ENCODE measurements around the gene ASXL3. TPM values are rescaled to one million over a fixed set of nuclear protein-coding genes. Genes with fewer than 3 reads are reported as not detected.

The ASXL3 gene
- total and polyA plus RNA-seq, 4 donors: 0.08 to 16.3 (median 1.8) TPM

- H3K4me3 ChIP-seq: no peak overlapping the region
- DNase-seq (peak in 1 of 3 donors; percentile 2), ATAC-seq (ENCODE audit: insufficient read depth, low FRiP score) (no peak)
- H3K27me3 ChIP-seq (ENCODE audit: control insufficient read depth in 3 of 3, insufficient read depth in 3 of 3, low read length in 2 of 3): no peaks in the 10 kb centered on the region
- no peak overlapping the region for H3K9ac ChIP-seq (ENCODE audit: insufficient read depth in 1 of 2, low read length in 2 of 2)
- H3K9me3 ChIP-seq (ENCODE audit: control insufficient read depth in 4 of 4, insufficient read depth in 3 of 4, low read length in 3 of 4): no peaks in the 10 kb centered on the region
- H3K27ac ChIP-seq (ENCODE audit: low read depth in 1 of 2, low read length in 1 of 2): no peak overlapping the region
- 88 to 91% methylated on average over 8 of the region's 8 CpGs for WGBS, 2 donors
- H3K36me3 ChIP-seq (ENCODE audit: control insufficient read depth in 4 of 4, insufficient read depth in 4 of 4, low read length in 4 of 4): peaks cover 0 to 44% (median 17%) of the 10 kb centered on the region in 4 donors
- TF ChIP-seq CTCF (IDR thresholded peaks at IDR 0.05; ENCODE audit: control extremely low read depth, extremely low read depth): no peak
- H3K4me1 ChIP-seq (ENCODE audit: control insufficient read depth in 5 of 5, insufficient read depth in 5 of 5, low read length in 5 of 5): peaks cover 0 to 7% (median 0%) of the 10 kb centered on the region in 5 donors
These were observed 167.3 kb downstream of the ASXL3 start for GRCh38 chr18:33745151-33745795.

GRCh38 chr18:33745871-33746545 lies 168.0 kb downstream of the ASXL3 start:
- H3K27me3 ChIP-seq (ENCODE audit: control insufficient read depth in 3 of 3, insufficient read depth in 3 of 3, low read length in 2 of 3): no peaks in the 10 kb centered on the region
- H3K9ac ChIP-seq (ENCODE audit: insufficient read depth in 1 of 2, low read length in 2 of 2): no peak overlapping the region
- H3K27ac ChIP-seq (ENCODE audit: low read depth in 1 of 2, low read length in 1 of 2): no peak overlapping the region
- H3K36me3 ChIP-seq (ENCODE audit: control insufficient read depth in 4 of 4, insufficient read depth in 4 of 4, low read length in 4 of 4): peaks cover 0 to 41% (median 17%) of the 10 kb centered on the region in 4 donors
- peak in 2 of 3 donors; percentile 11 to 12 for DNase-seq
- 91 to 94% methylated on average over 16 of the region's 16 CpGs for WGBS, 2 donors
- TF ChIP-seq CTCF (IDR thresholded peaks at IDR 0.05; ENCODE audit: control extremely low read depth, extremely low read depth): no peak
- no peaks in the 10 kb centered on the region for H3K9me3 ChIP-seq (ENCODE audit: control insufficient read depth in 4 of 4, insufficient read depth in 3 of 4, low read length in 3 of 4)
- no peak overlapping the region for H3K4me3 ChIP-seq
- no peak for ATAC-seq (ENCODE audit: insufficient read depth, low FRiP score)
- H3K4me1 ChIP-seq (ENCODE audit: control insufficient read depth in 5 of 5, insufficient read depth in 5 of 5, low read length in 5 of 5): peaks cover 0 to 14% (median 0%) of the 10 kb centered on the region in 5 donors

- Histone ChIP-seq H3K27me3 (ENCODE audit: control insufficient read depth in 3 of 3, insufficient read depth in 3 of 3, low read length in 2 of 3) (no peaks in the 10 kb centered on the region), H3K4me3 (no peak overlapping the region), H3K36me3 (ENCODE audit: control insufficient read depth in 4 of 4, insufficient read depth in 4 of 4, low read length in 4 of 4) (peaks cover 0 to 15% (median 7%) of the 10 kb centered on the region in 4 donors), H3K9ac (ENCODE audit: insufficient read depth in 1 of 2, low read length in 2 of 2) (peak overlapping the region; percentile 4 to 5), H3K27ac (ENCODE audit: low read depth in 1 of 2, low read length in 1 of 2) (no peak overlapping the region), H3K9me3 (ENCODE audit: control insufficient read depth in 4 of 4, insufficient read depth in 3 of 4, low read length in 3 of 4) (no peaks in the 10 kb centered on the region), H3K4me1 (ENCODE audit: control insufficient read depth in 5 of 5, insufficient read depth in 5 of 5, low read length in 5 of 5) (peaks cover 0 to 24% (median 0%) of the 10 kb centered on the region in 5 donors)
- peak in 2 of 3 donors; percentile 13 to 21 for DNase-seq
- ATAC-seq (ENCODE audit: insufficient read depth, low FRiP score): no peak
- TF ChIP-seq CTCF (IDR thresholded peaks at IDR 0.05; ENCODE audit: control extremely low read depth, extremely low read depth): no peak
- 42 to 60% methylated on average over 9 of the region's 9 CpGs for WGBS, 2 donors
These were observed 171.8 kb downstream of the ASXL3 start for GRCh38 chr18:33749834-33750233.
